ENCODE measurements around the gene CBS. TPM values are rescaled to one million over a fixed set of nuclear protein-coding genes. Genes with fewer than 3 reads are reported as not detected.
A peak's percentile ranks its signal among the peaks of the same experiment; 100 is the strongest.

Gene CBS
- total RNA-seq, 2 experiments from 2014 or later, result 113 to 117 TPM

DNA sequence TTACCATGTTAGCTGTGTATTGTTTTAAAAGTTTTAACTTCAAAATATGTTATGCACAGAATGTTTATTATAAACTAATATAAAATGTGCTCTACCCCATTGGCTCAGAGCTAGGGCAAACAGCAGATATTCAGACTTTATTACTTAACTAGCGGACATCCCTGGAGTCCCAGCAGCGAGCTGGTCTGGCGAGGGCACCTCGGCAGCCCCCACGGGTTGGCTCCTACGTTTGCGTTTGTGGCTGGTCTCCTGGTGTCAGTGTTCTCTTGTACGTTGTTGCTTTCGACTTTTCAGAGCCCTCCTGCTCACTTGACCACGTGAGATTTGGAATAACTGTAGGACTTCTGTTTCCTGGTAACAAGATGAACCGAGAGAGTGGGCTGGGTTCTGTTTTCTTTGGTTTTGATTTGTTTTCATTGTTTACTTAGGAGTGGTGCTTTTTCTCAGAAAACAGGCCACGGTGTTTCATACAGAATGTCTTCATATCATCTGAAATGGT lies 44.5 kb downstream of the CBS start:
- Mint-ChIP-seq H3K27ac (no peak overlapping the region), H3K36me3 (ENCODE audit: low read depth) (peaks cover 13% of the 10 kb centered on the region), H3K4me1 (ENCODE audit: low read depth) (no peaks in the 10 kb centered on the region), H3K27me3 (ENCODE audit: low read depth) (no peaks in the 10 kb centered on the region), H3K9me3 (no peaks in the 10 kb centered on the region), H3K4me3 (no peak overlapping the region)
- intact Hi-C loops (cut with micrococcal nuclease), result no loop called here
- CTCF ChIA-PET, result no interaction called here
- no peak for DNase-seq

DNA sequence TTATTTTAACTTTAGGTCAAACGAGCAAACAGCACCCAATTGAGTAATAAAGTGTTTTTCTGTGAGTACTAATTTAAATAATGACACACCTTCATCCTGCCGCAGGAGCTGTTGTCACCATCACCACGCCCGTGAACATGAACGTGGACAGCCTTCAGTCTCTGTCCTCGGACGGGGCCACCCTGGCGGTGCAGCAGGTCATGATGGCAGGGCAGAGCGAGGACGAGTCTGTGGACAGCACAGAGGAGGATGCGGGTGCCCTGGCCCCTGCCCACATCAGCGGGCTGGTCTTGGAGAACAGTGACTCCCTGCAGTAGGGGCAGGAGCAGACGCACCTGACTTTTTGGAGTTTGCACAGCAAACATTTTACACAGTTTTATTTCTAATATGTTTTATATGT lies 45.9 kb downstream of the CBS start:
- Mint-ChIP-seq H3K36me3 (ENCODE audit: low read depth) (peaks cover 13% of the 10 kb centered on the region), H3K27me3 (ENCODE audit: low read depth) (no peaks in the 10 kb centered on the region), H3K9me3 (no peaks in the 10 kb centered on the region), H3K4me1 (ENCODE audit: low read depth) (no peaks in the 10 kb centered on the region), H3K27ac (no peak overlapping the region), H3K4me3 (no peak overlapping the region)
- CTCF ChIA-PET, result no interaction called here
- no peak for DNase-seq
- intact Hi-C loops (cut with micrococcal nuclease), result no loop called here

DNA sequence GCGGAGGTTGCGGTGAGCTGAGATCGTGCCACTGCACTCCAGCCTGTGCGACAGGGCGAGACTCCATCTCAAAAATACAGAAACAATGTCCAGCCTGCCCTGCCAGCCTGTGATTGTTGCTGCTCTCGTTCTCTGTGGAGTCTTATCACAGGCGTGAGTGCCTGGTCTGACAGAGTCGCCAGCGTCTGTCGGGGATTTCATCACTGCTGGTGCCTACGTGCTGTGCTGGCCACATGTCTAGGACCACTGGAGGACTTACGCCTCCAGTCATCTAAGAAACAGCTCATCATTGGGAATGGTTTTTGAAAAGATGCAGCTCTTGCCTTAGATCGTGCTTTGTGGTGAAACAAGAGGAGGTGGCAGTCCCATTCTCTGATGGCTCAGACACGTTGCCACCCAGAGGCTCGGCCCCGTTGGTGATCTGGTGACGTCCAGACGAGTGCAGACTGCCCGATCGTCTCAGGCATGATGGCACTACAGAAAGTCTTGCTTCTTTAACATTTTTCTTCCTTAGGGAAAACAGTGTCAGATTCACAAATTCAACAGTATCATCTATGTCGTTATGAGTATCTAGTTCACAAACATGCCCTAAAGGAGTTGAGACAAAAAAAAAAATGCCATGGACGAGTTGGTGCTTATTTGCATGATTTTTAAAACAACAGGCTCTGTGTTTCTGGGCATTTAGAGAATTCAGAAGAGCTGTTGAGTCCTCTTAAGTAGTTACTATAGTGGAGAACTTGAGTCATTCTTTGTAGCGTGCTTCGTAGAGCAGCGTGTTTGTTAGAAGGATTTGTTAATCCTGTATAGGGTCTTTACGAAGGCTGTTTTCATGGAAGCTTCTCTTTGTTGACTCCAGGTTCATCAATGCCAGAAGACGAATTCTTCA lies 47.5 kb downstream of the CBS start:
- no peak for DNase-seq
- CTCF ChIA-PET, result no interaction called here
- H3K27ac Mint-ChIP-seq, result no peak overlapping the region
- H3K9me3 Mint-ChIP-seq, result no peaks in the 10 kb centered on the region
- intact Hi-C loops (cut with micrococcal nuclease), result no loop called here
- no peaks in the 10 kb centered on the region for H3K4me1 Mint-ChIP-seq (ENCODE audit: low read depth)
- no peaks in the 10 kb centered on the region for H3K27me3 Mint-ChIP-seq (ENCODE audit: low read depth)
- H3K36me3 Mint-ChIP-seq (ENCODE audit: low read depth), result peaks cover 15% of the 10 kb centered on the region
- H3K4me3 Mint-ChIP-seq, result no peak overlapping the region

DNA sequence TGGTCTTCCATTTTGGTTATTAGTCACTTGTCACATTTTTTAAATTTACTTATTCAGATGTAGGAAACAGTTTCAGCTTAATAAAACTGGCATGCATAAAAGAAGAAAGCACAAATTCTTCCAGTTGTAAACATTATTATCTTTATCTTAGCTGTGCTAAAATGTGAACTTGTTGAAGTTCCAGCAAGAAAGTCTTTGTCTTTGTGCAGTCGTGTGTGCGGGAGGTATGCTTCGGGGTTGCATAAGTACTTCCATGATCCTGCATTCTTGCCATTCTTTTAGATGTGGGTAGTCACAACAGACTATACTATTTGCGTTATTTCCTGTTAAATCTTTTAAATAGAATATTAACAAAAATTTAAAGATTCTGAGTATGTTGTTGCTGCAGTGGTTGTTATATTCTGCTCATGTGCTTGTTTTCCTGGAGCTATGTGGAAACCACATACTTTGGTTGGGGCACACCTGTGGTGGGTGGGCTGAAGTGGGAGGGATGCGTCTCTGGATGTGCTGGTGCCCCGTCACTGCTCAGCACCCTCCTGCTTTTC lies 49.9 kb downstream of the CBS start:
- intact Hi-C loops (cut with micrococcal nuclease), result no loop called here
- DNase-seq, result no peak
- Mint-ChIP-seq H3K36me3 (ENCODE audit: low read depth) (peaks cover 24% of the 10 kb centered on the region), H3K27me3 (ENCODE audit: low read depth) (no peaks in the 10 kb centered on the region), H3K9me3 (no peaks in the 10 kb centered on the region), H3K4me1 (ENCODE audit: low read depth) (no peaks in the 10 kb centered on the region), H3K27ac (no peak overlapping the region), H3K4me3 (no peak overlapping the region)
- CTCF ChIA-PET, result no interaction called here

DNA sequence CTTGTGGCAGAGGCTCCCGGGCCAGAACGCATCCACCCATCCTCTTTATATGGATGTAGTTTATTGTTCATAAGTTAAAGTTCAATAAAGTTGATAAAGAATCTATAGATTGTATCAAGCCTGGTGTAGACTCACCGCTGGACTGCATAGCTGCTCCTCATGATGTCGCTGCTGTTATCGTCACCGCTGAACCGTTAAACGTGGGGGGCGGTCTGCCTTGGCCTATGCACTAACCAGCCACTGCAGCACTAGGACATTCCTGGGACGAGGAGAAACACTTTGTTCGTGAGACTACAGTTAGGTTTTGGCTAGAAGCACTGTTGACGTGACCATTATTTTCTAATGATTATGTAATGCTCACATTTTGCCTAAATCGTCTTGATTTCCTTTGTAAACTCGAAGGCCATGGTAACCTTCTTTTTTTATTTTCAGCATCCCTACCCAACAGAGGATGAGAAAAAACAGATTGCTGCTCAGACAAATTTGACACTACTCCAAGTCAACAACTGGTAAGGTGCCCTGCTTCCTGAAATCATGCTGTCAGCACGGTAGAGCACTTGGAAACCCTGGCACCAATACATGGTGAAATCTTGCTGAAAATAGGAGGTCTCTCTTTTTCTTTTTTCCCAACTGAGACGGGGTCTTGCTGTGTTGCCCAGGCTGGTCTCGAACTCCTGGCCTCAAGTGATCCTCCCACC lies 51.0 kb downstream of the CBS start:
- intact Hi-C loops (cut with micrococcal nuclease), result no loop called here
- no peaks in the 10 kb centered on the region for H3K9me3 Mint-ChIP-seq
- no peaks in the 10 kb centered on the region for H3K4me1 Mint-ChIP-seq (ENCODE audit: low read depth)
- no peak overlapping the region for H3K27ac Mint-ChIP-seq
- no peak for DNase-seq
- H3K27me3 Mint-ChIP-seq (ENCODE audit: low read depth), result no peaks in the 10 kb centered on the region
- H3K4me3 Mint-ChIP-seq, result no peak overlapping the region
- peaks cover 22% of the 10 kb centered on the region for H3K36me3 Mint-ChIP-seq (ENCODE audit: low read depth)
- CTCF ChIA-PET, result no interaction called here

DNA sequence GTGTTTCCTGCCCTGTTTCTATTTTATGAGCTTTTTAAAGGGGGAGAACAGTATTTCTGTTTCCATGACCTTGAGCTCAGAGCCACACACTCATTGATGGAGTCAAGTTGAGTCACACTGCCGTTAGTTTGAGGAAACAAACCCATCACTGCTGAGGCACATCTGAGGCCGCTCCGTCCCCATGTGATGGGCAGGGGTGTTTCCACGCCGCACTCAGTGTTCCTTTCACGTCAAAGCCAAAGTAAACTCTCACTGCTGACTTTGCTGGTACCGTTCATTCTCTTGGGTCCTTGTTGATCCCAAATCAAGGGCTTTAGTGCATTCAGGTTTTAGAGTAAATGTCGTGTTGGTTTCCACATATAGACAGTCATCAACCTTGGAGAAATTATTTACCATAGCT lies 52.5 kb downstream of the CBS start:
- CTCF ChIA-PET, result no interaction called here
- DNase-seq, result no peak
- H3K27ac Mint-ChIP-seq, result no peak overlapping the region
- no peaks in the 10 kb centered on the region for H3K27me3 Mint-ChIP-seq (ENCODE audit: low read depth)
- intact Hi-C loops (cut with micrococcal nuclease), result no loop called here
- H3K9me3 Mint-ChIP-seq, result no peaks in the 10 kb centered on the region
- H3K36me3 Mint-ChIP-seq (ENCODE audit: low read depth), result peaks cover 16% of the 10 kb centered on the region
- no peak overlapping the region for H3K4me3 Mint-ChIP-seq
- no peaks in the 10 kb centered on the region for H3K4me1 Mint-ChIP-seq (ENCODE audit: low read depth)

DNA sequence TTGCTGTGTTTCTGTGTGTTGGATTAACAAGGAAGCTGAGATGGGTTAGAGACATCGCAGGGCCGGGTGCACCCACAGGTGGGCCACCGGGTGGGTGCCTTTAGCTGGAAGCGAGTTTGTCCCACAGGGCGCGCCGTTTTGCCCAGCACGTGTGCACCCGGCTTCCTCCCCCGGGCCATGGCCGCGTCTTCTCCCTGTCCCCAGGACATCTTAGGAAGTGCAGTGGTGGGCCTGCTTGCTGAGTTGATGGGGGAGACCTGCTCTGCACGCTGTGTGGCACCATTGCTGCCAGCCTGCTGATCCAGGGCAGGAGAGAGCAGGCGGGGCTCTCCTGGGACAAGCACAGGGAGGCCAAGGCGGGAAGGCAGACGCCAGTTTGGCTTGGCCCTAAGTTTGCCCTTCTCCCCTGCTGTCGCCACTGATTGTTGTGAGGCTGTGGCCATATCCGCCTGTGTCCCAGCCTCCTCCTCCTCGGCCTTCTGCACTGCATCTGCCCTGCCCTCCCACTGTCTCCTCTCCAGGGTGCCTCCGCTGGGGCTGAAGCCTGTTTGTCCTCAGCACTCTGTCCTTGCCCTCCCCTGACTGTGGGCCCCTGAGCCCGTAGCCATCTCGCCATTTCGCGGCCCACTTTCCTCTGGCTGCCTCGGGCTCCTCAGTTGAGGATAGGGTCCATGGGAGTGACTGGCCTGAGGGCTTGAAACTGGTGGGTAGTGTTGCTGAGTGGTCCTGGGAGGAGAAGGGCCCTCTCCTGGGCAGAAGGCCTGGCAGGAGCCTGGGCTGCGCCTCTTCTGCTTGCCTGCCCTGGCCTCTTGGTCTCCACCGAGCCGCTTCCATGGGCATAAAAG lies 53.7 kb downstream of the CBS start:
- Mint-ChIP-seq H3K9me3 (no peaks in the 10 kb centered on the region), H3K4me1 (ENCODE audit: low read depth) (no peaks in the 10 kb centered on the region), H3K4me3 (no peak overlapping the region), H3K36me3 (ENCODE audit: low read depth) (peaks cover 14% of the 10 kb centered on the region), H3K27me3 (ENCODE audit: low read depth) (no peaks in the 10 kb centered on the region), H3K27ac (no peak overlapping the region)
- no peak for DNase-seq
- intact Hi-C loops (cut with micrococcal nuclease), result no loop called here
- CTCF ChIA-PET, result no interaction called here

DNA sequence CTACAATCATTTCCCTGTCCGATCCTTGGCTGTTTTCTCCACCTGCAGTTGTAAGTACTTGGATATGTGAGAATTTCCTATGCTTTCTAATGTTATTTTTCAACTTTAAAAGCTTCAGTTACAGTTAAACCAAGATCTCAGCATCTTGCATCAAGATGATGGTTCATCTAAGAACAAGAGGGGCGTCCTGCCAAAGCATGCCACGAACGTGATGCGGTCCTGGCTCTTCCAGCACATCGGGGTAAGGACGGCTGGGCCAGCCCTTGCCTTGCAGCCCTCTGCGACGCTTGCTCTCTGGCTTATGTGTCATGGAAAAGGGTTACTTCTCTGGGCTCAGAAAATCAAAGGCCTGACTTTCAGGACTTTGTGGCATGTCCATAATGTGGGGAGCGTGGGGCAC lies 54.4 kb downstream of the CBS start:
- H3K4me1 Mint-ChIP-seq (ENCODE audit: low read depth), result no peaks in the 10 kb centered on the region
- intact Hi-C loops (cut with micrococcal nuclease), result no loop called here
- CTCF ChIA-PET, result no interaction called here
- no peak overlapping the region for H3K27ac Mint-ChIP-seq
- no peaks in the 10 kb centered on the region for H3K27me3 Mint-ChIP-seq (ENCODE audit: low read depth)
- peaks cover 14% of the 10 kb centered on the region for H3K36me3 Mint-ChIP-seq (ENCODE audit: low read depth)
- H3K4me3 Mint-ChIP-seq, result no peak overlapping the region
- no peak for DNase-seq
- H3K9me3 Mint-ChIP-seq, result no peaks in the 10 kb centered on the region

DNA sequence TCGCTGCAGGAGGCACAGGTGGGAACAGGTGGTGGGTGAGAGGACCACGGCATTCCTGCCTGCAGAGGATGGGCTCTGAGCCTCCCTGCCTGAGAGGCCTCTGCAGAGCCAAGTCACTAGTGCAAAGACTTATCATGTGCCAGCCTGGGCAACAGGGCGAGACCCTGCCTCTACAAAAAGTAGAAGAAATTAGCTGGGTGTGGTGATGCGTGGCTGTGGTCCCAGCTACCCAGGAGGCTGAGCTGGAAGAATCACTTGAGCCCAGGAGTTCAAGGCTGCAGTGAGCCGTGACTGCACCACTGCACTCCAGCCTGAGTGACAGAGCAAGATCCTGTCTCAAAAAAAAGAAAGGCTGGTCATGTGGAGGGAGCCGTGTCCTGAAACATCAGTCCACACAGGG lies 54.9 kb downstream of the CBS start:
- no peaks in the 10 kb centered on the region for H3K4me1 Mint-ChIP-seq (ENCODE audit: low read depth)
- H3K4me3 Mint-ChIP-seq, result no peak overlapping the region
- H3K27ac Mint-ChIP-seq, result peak overlapping the region; percentile 2
- peaks cover 14% of the 10 kb centered on the region for H3K36me3 Mint-ChIP-seq (ENCODE audit: low read depth)
- H3K9me3 Mint-ChIP-seq, result no peaks in the 10 kb centered on the region
- CTCF ChIA-PET, result no interaction called here
- intact Hi-C loops (cut with micrococcal nuclease), result no loop called here
- DNase-seq, result no peak
- no peaks in the 10 kb centered on the region for H3K27me3 Mint-ChIP-seq (ENCODE audit: low read depth)

DNA sequence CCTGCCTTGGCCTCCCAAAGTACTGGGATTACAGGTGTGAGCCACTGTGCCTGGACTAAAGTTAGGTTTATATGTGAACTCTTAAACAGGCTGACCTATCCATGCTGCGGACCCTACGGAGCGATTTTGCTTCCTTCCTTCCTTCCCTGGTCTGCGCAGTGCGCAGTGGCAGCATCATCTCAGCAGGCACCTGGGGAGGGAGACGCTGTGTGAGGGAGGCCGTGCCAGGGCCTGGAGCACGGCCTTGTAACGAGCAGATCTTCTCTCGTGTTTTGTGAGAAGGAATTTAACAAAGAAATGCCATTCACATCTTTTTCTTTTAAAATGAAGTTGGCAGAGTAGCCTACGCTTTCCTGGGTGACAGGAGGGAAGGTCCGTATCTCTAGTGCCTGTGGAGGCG lies 55.5 kb downstream of the CBS start:
- no peak for DNase-seq
- H3K27ac Mint-ChIP-seq, result no peak overlapping the region
- no peaks in the 10 kb centered on the region for H3K9me3 Mint-ChIP-seq
- H3K27me3 Mint-ChIP-seq (ENCODE audit: low read depth), result no peaks in the 10 kb centered on the region
- no peaks in the 10 kb centered on the region for H3K4me1 Mint-ChIP-seq (ENCODE audit: low read depth)
- CTCF ChIA-PET, result no interaction called here
- H3K4me3 Mint-ChIP-seq, result no peak overlapping the region
- intact Hi-C loops (cut with micrococcal nuclease), result no loop called here
- H3K36me3 Mint-ChIP-seq (ENCODE audit: low read depth), result peaks cover 14% of the 10 kb centered on the region

DNA sequence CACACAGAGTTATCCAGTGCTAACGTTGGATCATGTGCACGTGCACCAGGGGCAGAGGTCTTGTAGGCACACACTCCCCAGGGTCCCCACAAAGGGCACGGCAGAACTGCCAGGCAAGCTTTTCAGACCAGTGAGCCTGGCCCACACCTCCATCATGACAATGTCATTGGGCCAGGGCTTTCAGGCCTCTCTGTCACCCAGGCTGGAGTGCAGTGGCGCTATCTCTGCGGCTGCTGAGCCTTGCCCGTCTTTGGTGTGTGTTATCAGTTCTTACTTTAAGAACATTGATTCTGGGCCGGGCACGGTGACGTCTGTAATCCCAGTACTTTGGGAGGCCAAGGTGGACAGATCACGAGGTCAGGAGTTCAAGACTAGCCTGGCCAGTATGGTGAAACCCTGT lies 57.1 kb downstream of the CBS start:
- Mint-ChIP-seq H3K27ac (no peak overlapping the region), H3K36me3 (ENCODE audit: low read depth) (peaks cover 18% of the 10 kb centered on the region), H3K4me3 (no peak overlapping the region), H3K9me3 (no peaks in the 10 kb centered on the region), H3K4me1 (ENCODE audit: low read depth) (no peaks in the 10 kb centered on the region), H3K27me3 (ENCODE audit: low read depth) (no peaks in the 10 kb centered on the region)
- DNase-seq, result no peak
- CTCF ChIA-PET, result no interaction called here
- intact Hi-C loops (cut with micrococcal nuclease), result no loop called here

DNA sequence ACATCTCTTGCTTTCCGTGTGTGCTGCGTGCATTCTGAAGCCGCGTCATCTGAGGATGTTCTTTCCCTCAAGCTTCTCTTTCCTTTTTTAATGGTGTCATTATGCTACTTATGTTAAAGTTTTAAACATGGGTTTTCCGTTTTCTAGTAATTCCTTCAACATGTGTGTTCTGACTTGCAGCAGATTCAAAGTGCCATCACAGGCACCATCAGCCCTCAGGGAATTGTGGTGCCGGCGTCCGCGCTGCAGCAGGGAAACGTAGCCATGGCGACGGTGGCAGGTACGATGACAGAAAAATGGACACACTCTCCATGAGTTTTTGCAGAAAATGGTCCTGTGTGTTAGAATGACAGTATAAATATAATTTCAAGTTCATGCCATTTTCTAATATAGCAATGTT lies 58.9 kb downstream of the CBS start:
- CTCF ChIA-PET, result no interaction called here
- no peaks in the 10 kb centered on the region for H3K4me1 Mint-ChIP-seq (ENCODE audit: low read depth)
- no peaks in the 10 kb centered on the region for H3K27me3 Mint-ChIP-seq (ENCODE audit: low read depth)
- H3K36me3 Mint-ChIP-seq (ENCODE audit: low read depth), result peaks cover 17% of the 10 kb centered on the region
- no peaks in the 10 kb centered on the region for H3K9me3 Mint-ChIP-seq
- DNase-seq, result no peak
- intact Hi-C loops (cut with micrococcal nuclease), result no loop called here
- no peak overlapping the region for H3K4me3 Mint-ChIP-seq
- no peak overlapping the region for H3K27ac Mint-ChIP-seq
